SK-N-SH (cell line): ENCODE measurements around the gene PDE4D. TPM values are rescaled to one million over a fixed set of nuclear protein-coding genes. Genes with fewer than 3 reads are reported as not detected.

Experiments used
- CTCF ChIA-PET: fragments of 300-600, 350-600 bp; formaldehyde crosslinking; extraction: SDS; loops from one replicate; lab custom pipeline; 2021; lab: Yijun Ruan, JAX
- POLR2A ChIA-PET: fragments of 350-600 bp; sonication (Branson Sonifier 250); formaldehyde crosslinking; extraction: SDS; loops from one replicate; lab custom pipeline; 2020; ENCODE audit warnings: antibody characterized with exemption, inconsistent platforms; lab: Yijun Ruan, JAX
- DNase-seq: peaks from one replicate; pipeline ENCODE4 v3.0.0; 2012
- H2AFZ ChIP-seq: fragments of 200-600 bp; sonication (generic); 2 replicates; pipeline ENCODE4 v1.8.1; 2016; ENCODE audit warnings: antibody characterized with exemption, mild to moderate bottlenecking, low read depth
- H3F3A ChIP-seq: fragments of 200-600 bp; sonication (generic); replicated peaks from 2 replicates; pipeline ENCODE3; 2016; ENCODE audit warnings: antibody characterized with exemption, mild to moderate bottlenecking; ENCODE audit not compliant: insufficient read depth
- H3K27ac ChIP-seq, 2 experiments: fragments of 200-500 bp in 1 of 2; fragments of 200-600 bp in 1 of 2; sonication (Bioruptor generic) in 1 of 2; sonication (generic), shearing (Covaris generic) in 1 of 2; 2 replicates each; pipeline versions ENCODE4 v1.5.1 to v1.6.1; 2014 to 2016; ENCODE audit warnings: low read depth in 2 of 2, inconsistent platforms in 1 of 2, low read length in 1 of 2, mild to moderate bottlenecking in 1 of 2, mixed read lengths in 1 of 2
- H3K27me3 ChIP-seq: fragments of 200-600 bp; sonication (generic), shearing (Covaris generic); 2 replicates; pipeline ENCODE4 v1.6.1; 2016; ENCODE audit warnings: mixed run types; ENCODE audit not compliant: insufficient read depth
- H3K36me3 ChIP-seq, 2 experiments: fragments of 200-500 bp in 1 of 2; fragments of 200-600 bp in 1 of 2; sonication (Bioruptor generic) in 1 of 2; sonication (generic) in 1 of 2; replicated peaks in 1 of 2; 2 replicates each; pipeline versions ENCODE3 to v1.5.1; 2014 to 2016; ENCODE audit warnings: low read length in 1 of 2, mild to moderate bottlenecking in 1 of 2; ENCODE audit not compliant: insufficient read depth in 2 of 2, control insufficient read depth in 1 of 2
- H3K4me1 ChIP-seq, 2 experiments: fragments of 200-500 bp in 1 of 2; fragments of 200-600 bp in 1 of 2; sonication (Bioruptor generic) in 1 of 2; sonication (generic), shearing (Covaris generic) in 1 of 2; 2 replicates each; pipeline versions ENCODE4 v1.5.1 to v1.6.1; 2014 to 2016; ENCODE audit warnings: low read depth in 1 of 2, low read length in 1 of 2, mixed run types in 1 of 2; ENCODE audit not compliant: insufficient read depth in 2 of 2, control insufficient read depth in 1 of 2
- H3K4me2 ChIP-seq: fragments of 200-600 bp; sonication (generic), shearing (Covaris generic); 2 replicates; pipeline ENCODE4 v1.6.1; 2017; ENCODE audit warnings: mixed run types
- H3K4me3 ChIP-seq, 2 experiments: fragments of 200-500 bp in 1 of 2; fragments of 200-600 bp in 1 of 2; sonication (Bioruptor generic) in 1 of 2; sonication (generic), shearing (Covaris generic) in 1 of 2; 2 replicates each; pipeline versions ENCODE4 v1.5.1 to v1.8.1; 2014 to 2016; ENCODE audit warnings: low read depth in 2 of 2, inconsistent platforms in 1 of 2, low read length in 1 of 2, mild to moderate bottlenecking in 1 of 2, mixed read lengths in 1 of 2, moderate library complexity in 1 of 2
- H3K79me2 ChIP-seq: fragments of 200-600 bp; sonication (generic); 2 replicates; pipeline ENCODE4 v1.8.1; 2017; ENCODE audit warnings: mild to moderate bottlenecking; ENCODE audit not compliant: insufficient read depth
- H3K9ac ChIP-seq: fragments of 200-600 bp; sonication (generic); 2 replicates; pipeline ENCODE4 v1.6.1; 2017; ENCODE audit warnings: mixed run types
- H3K9me2 ChIP-seq: fragments of 200-600 bp; sonication (generic); 2 replicates; pipeline ENCODE4 v1.6.1; 2017; ENCODE audit warnings: mixed run types
- H3K9me3 ChIP-seq: fragments of 200-600 bp; sonication (generic); 2 replicates; pipeline ENCODE4 v1.6.1; 2017; ENCODE audit warnings: mixed run types, mild to moderate bottlenecking, moderate library complexity
- H4K20me1 ChIP-seq: fragments of 200-600 bp; sonication (generic); 2 replicates; pipeline ENCODE4 v1.6.1; 2017; ENCODE audit warnings: mild to moderate bottlenecking, mixed run types; ENCODE audit not compliant: insufficient read depth
- CHD2 ChIP-seq: fragments of 150-350 bp; IDR thresholded peaks from 2 replicates; pipeline ENCODE4 v1.6.1; 2018; ENCODE audit warnings: low read length; ENCODE audit not compliant: partially characterized antibody
- ELF1 ChIP-seq: IDR thresholded peaks from 2 replicates; pipeline ENCODE4 v1.4.0; 2012
- EP300 ChIP-seq, 2 experiments: IDR thresholded peaks; 2 replicates each; pipeline versions ENCODE4 v1.4.0 to v1.6.1; 2012; ENCODE audit warnings: borderline replicate concordance in 1 of 2, low read depth in 1 of 2, low read length in 1 of 2
- FOSL2 ChIP-seq: IDR thresholded peaks from 2 replicates; pipeline ENCODE4 v1.4.0; 2012; ENCODE audit warnings: low read depth, mild to moderate bottlenecking, moderate library complexity, borderline replicate concordance
- GATA2 ChIP-seq: sonication (generic); formaldehyde crosslinking; IDR thresholded peaks from 2 replicates; pipeline ENCODE4 v1.5.0; 2020; ENCODE audit warnings: mild to moderate bottlenecking, missing genetic modification reagents
- JUND ChIP-seq: IDR thresholded peaks from 2 replicates; pipeline ENCODE4 v1.4.0; 2012
- MEF2A ChIP-seq: IDR thresholded peaks from 2 replicates; pipeline ENCODE4 v1.4.0; 2012; ENCODE audit warnings: low read depth, borderline replicate concordance
- POLR2AphosphoS5 ChIP-seq: IDR thresholded peaks from 2 replicates; pipeline ENCODE4 v1.6.1; 2012; ENCODE audit warnings: low read depth, low read length
- RFX5 ChIP-seq: IDR thresholded peaks from 2 replicates; pipeline ENCODE4 v1.6.1; 2012; ENCODE audit warnings: mild to moderate bottlenecking, improper control_type of control experiment, low read length
- RXRA ChIP-seq: IDR thresholded peaks from 2 replicates; pipeline ENCODE4 v1.4.0; 2012; ENCODE audit warnings: low read depth, mild to moderate bottlenecking, borderline replicate concordance
- SMC3 ChIP-seq: IDR thresholded peaks from 2 replicates; pipeline ENCODE4 v1.6.1; 2012; ENCODE audit warnings: low read depth, low read length, improper control_type of control experiment
- TAF1 ChIP-seq: IDR thresholded peaks from 2 replicates; pipeline ENCODE4 v1.6.1; 2012; ENCODE audit warnings: low read depth, mild to moderate bottlenecking, low read length, moderate library complexity, borderline replicate concordance
- TCF12 ChIP-seq: IDR thresholded peaks from 2 replicates; pipeline ENCODE4 v1.4.0; 2012
- USF2 ChIP-seq: fragments of 150-350 bp; IDR thresholded peaks from 2 replicates; pipeline ENCODE4 v1.6.1; 2017; ENCODE audit warnings: antibody characterized with exemption, low read length, low read depth, borderline replicate concordance
- ZBTB33 ChIP-seq: IDR thresholded peaks from 2 replicates; pipeline ENCODE4 v1.4.0; 2012; ENCODE audit warnings: low read depth, borderline replicate concordance
- WGBS: methylation state at CpG from one replicate; pipeline ENCODE4 v1.1.6; 2017; ENCODE audit warnings: low lambda C conversion rate; 5-methylcytosine and 5-hydroxymethylcytosine counted together
- polyA plus RNA-seq, 3 experiments: library from polyadenylated mRNA; depleted of rRNA; stranded (reverse); fragments of >200 nt; gene quantifications; 2 replicates each; pipeline ENCODE4 v1.2.3, GENCODE V29; 2012

Gene PDE4D
- polyA plus RNA-seq, 1 of the 3 experiments (the other 2 are of a cell fraction): 2.4 TPM

GRCh38 chr5:59133764-59134261 lies 759.7 kb downstream of the PDE4D start:
- WGBS: 79% methylated on average over 2 of the region's 2 CpGs
- Histone ChIP-seq H3K27me3 (no peaks in the 10 kb centered on the region), H3K36me3 (no peaks in the 10 kb centered on the region), H3K9me2 (no peaks in the 10 kb centered on the region), H3K4me1 (peaks cover 0 to 11% of the 10 kb centered on the region in 2 experiments; a peak in 3 of 4 replicates), H3F3A (no peaks in the 10 kb centered on the region), H2AFZ (no peak overlapping the region), H3K79me2 (no peaks in the 10 kb centered on the region), H3K9ac (no peak overlapping the region), H3K9me3 (no peaks in the 10 kb centered on the region), H3K27ac (peak overlapping the region; percentile 9 to 73; a peak in 3 of 4 replicates), H3K4me2 (no peak overlapping the region), H4K20me1 (no peaks in the 10 kb centered on the region), H3K4me3 (no peak overlapping the region)
- ChIA-PET CTCF (interaction anchor here (0.9 to 2.4 kb wide), 5 partner anchors 11 to 248 kb away, joined by 3 to 14 read pairs (median 4); no protein-coding TSS in a partner anchor), POLR2A (no interaction called here)
- no peak for DNase-seq
- TF ChIP-seq RXRA (no peak), CHD2 (no peak), GATA2 (CRISPR knock-in tag) (no peak), FOSL2 (peak; percentile 11; the same call in 1 of the 2 replicates), JUND (peak; percentile 48)

- POLR2A ChIA-PET: no interaction called here
- CTCF ChIA-PET: interaction anchor here (1.0 to 1.5 kb wide), 3 partner anchors 32 to 79 kb away, joined by 3 read pairs; no protein-coding TSS in a partner anchor
- no peaks in the 10 kb centered on the region for H3K9me3 ChIP-seq
Measured at GRCh38 chr5:59132131-59132530, 761.4 kb downstream of the PDE4D start.

More at GRCh38 chr5:59132131-59132530, 761.4 kb downstream of the PDE4D start:
- Histone ChIP-seq H3K9ac (no peak overlapping the region), H3K36me3 (no peaks in the 10 kb centered on the region), H3K4me2 (no peak overlapping the region), H4K20me1 (no peaks in the 10 kb centered on the region), H3K4me3 (no peak overlapping the region), H3K27me3 (no peaks in the 10 kb centered on the region), H3K4me1 (peaks cover 4 to 18% of the 10 kb centered on the region in 2 experiments; a peak in 3 of 4 replicates), H3K9me2 (no peaks in the 10 kb centered on the region), H2AFZ (no peak overlapping the region), H3F3A (no peaks in the 10 kb centered on the region), H3K27ac (no peak overlapping the region; a peak in 1 of 4 replicates), H3K79me2 (no peaks in the 10 kb centered on the region)
- TF ChIP-seq MEF2A (no peak), ZBTB33 (no peak), TCF12 (no peak), EP300 (IDR thresholded peaks at IDR 0.05; ENCODE audit: borderline replicate concordance in 1 of 2, low read depth in 1 of 2, low read length in 1 of 2) (no peak), ELF1 (no peak), RFX5 (no peak), USF2 (no peak), POLR2AphosphoS5 (no peak), TAF1 (no peak), SMC3 (no peak)
- 96% methylated on average over 5 of the region's 5 CpGs for WGBS
- no peak for DNase-seq
